H9 (cell line): ENCODE results near the gene TBC1D24. TPM values are rescaled to one million over a fixed set of nuclear protein-coding genes. Genes with fewer than 3 reads are reported as not detected.

Experiments used
- DNase-seq: peaks from one replicate; pipeline ENCODE4 v3.0.0-alpha.2; 2017
- H2AFZ ChIP-seq: one replicate; pipeline ENCODE4 v1.6.1; 2013; ENCODE audit warnings: mild to moderate bottlenecking, low read length, control low read depth, moderate library complexity
- H2AK5ac ChIP-seq: 2 replicates; pipeline ENCODE4 v1.6.1; 2013; ENCODE audit warnings: low read length, control low read depth, mixed read lengths; ENCODE audit not compliant: insufficient read length
- H2BK120ac ChIP-seq: one replicate; pipeline ENCODE4 v1.6.1; 2013; ENCODE audit warnings: low read depth, mild to moderate bottlenecking, low read length, control low read depth, inconsistent platforms; ENCODE audit not compliant: poor library complexity, severe bottlenecking
- H2BK12ac ChIP-seq: 2 replicates; pipeline ENCODE4 v1.6.1; 2013; ENCODE audit warnings: low read length, control low read depth, mixed read lengths, low read depth; ENCODE audit not compliant: insufficient read length
- H2BK15ac ChIP-seq: 2 replicates; pipeline ENCODE4 v1.6.1; 2013; ENCODE audit warnings: low read depth, low read length, control low read depth
- H2BK20ac ChIP-seq: one replicate; pipeline ENCODE4 v1.6.1; 2013; ENCODE audit warnings: low read depth, mild to moderate bottlenecking, low read length, control low read depth, inconsistent platforms; ENCODE audit not compliant: poor library complexity, severe bottlenecking
- H2BK5ac ChIP-seq: 2 replicates; pipeline ENCODE4 v1.6.1; 2013; ENCODE audit warnings: low read length, control low read depth, mixed read lengths; ENCODE audit not compliant: insufficient read length
- H3K14ac ChIP-seq: 2 replicates; pipeline ENCODE4 v1.6.1; 2013; ENCODE audit warnings: low read length, control low read depth; ENCODE audit not compliant: insufficient read depth
- H3K18ac ChIP-seq: 2 replicates; pipeline ENCODE4 v1.6.1; 2013; ENCODE audit warnings: low read depth, mild to moderate bottlenecking, mixed read lengths, low read length, control low read depth; ENCODE audit not compliant: insufficient read length
- H3K23ac ChIP-seq: 2 replicates; pipeline ENCODE4 v1.6.1; 2013; ENCODE audit warnings: low read length, control low read depth, mixed read lengths, low read depth; ENCODE audit not compliant: insufficient read length
- H3K23me2 ChIP-seq: 2 replicates; pipeline ENCODE4 v1.6.1; 2013; ENCODE audit warnings: low read depth, mild to moderate bottlenecking, mixed read lengths, low read length, control low read depth; ENCODE audit not compliant: insufficient read length, poor library complexity, severe bottlenecking
- H3K27ac ChIP-seq: 2 replicates; pipeline ENCODE4 v1.5.1; 2013; ENCODE audit warnings: low read length, control low read depth, mixed read lengths, low read depth; ENCODE audit not compliant: insufficient read length
- H3K27me3 ChIP-seq: 2 replicates; pipeline ENCODE4 v1.6.1; 2013; ENCODE audit warnings: low read length, control low read depth, inconsistent platforms; ENCODE audit not compliant: insufficient read depth
- H3K4ac ChIP-seq: 2 replicates; pipeline ENCODE4 v1.6.1; 2013; ENCODE audit warnings: low read depth, mild to moderate bottlenecking, control low read depth, inconsistent platforms, low read length, moderate library complexity
- H3K4me1 ChIP-seq: 2 replicates; pipeline ENCODE4 v1.6.1; 2013; ENCODE audit warnings: low read length, control low read depth, inconsistent platforms; ENCODE audit not compliant: insufficient read depth
- H3K4me2 ChIP-seq: 2 replicates; pipeline ENCODE4 v1.6.1; 2013; ENCODE audit warnings: low read length, control low read depth, mixed read lengths; ENCODE audit not compliant: insufficient read length, insufficient read depth
- H3K56ac ChIP-seq: 2 replicates; pipeline ENCODE4 v1.6.1; 2013; ENCODE audit warnings: low read depth, mild to moderate bottlenecking, mixed read lengths, low read length, control low read depth; ENCODE audit not compliant: insufficient read length
- H3K79me1 ChIP-seq: 2 replicates; pipeline ENCODE4 v1.6.1; 2013; ENCODE audit warnings: low read depth, mild to moderate bottlenecking, moderate library complexity, low read length, control low read depth, inconsistent platforms; ENCODE audit not compliant: insufficient read depth, poor library complexity, severe bottlenecking
- H3K79me2 ChIP-seq: 2 replicates; pipeline ENCODE4 v1.6.1; 2013; ENCODE audit warnings: low read length, control low read depth, inconsistent platforms; ENCODE audit not compliant: insufficient read depth
- H3K9ac ChIP-seq: 2 replicates; pipeline ENCODE4 v1.6.1; 2013; ENCODE audit warnings: low read length, control low read depth, mixed read lengths; ENCODE audit not compliant: insufficient read length; ENCODE audit errors: extremely low read depth
- H3K9me3 ChIP-seq: one replicate; pipeline ENCODE4 v1.6.1; 2013; ENCODE audit warnings: low read depth, low read length, inconsistent platforms; ENCODE audit not compliant: control insufficient read depth
- H3T11ph ChIP-seq: one replicate; pipeline ENCODE4 v1.6.1; 2013; ENCODE audit warnings: mild to moderate bottlenecking, low read length, control low read depth, inconsistent platforms
- H4K20me1 ChIP-seq: one replicate; pipeline ENCODE4 v1.6.1; 2013; ENCODE audit not compliant: control insufficient read depth, insufficient read length, insufficient read depth
- H4K5ac ChIP-seq: 2 replicates; pipeline ENCODE4 v1.6.1; 2013; ENCODE audit warnings: low read depth, mild to moderate bottlenecking, mixed read lengths, low read length, control low read depth; ENCODE audit not compliant: insufficient read length
- H4K8ac ChIP-seq: replicated peaks from 2 replicates; pipeline ENCODE4 v1.6.1; 2013; ENCODE audit warnings: low read length, control low read depth, mixed read lengths, low read depth; ENCODE audit not compliant: insufficient read length
- H4K91ac ChIP-seq: 2 replicates; pipeline ENCODE4 v1.6.1; 2013; ENCODE audit warnings: low read depth, mild to moderate bottlenecking, moderate library complexity, mixed read lengths, low read length, control low read depth; ENCODE audit not compliant: insufficient read length
- H3K27ac Mint-ChIP-seq, 3 experiments: 2 replicates in 2 of 3; 3 replicates in 1 of 3; pipeline ENCODE4 v1.8.0; 2020 to 2021; ENCODE audit warnings: mixed read lengths in 3 of 3, mild to moderate bottlenecking in 1 of 3, moderate library complexity in 1 of 3
- H3K27me3 Mint-ChIP-seq: 2 replicates; pipeline ENCODE4 v1.8.0; 2021; ENCODE audit warnings: low read depth, mild to moderate bottlenecking, moderate library complexity, mixed read lengths
- H3K36me3 Mint-ChIP-seq, 3 experiments: 2 replicates in 2 of 3; 3 replicates in 1 of 3; pipeline ENCODE4 v1.8.0; 2020 to 2021; ENCODE audit warnings: low read depth in 3 of 3, mixed read lengths in 3 of 3; ENCODE audit not compliant: insufficient read depth in 1 of 3
- H3K4me1 Mint-ChIP-seq, 2 experiments: 2 replicates each; pipeline ENCODE4 v1.8.0; 2020; ENCODE audit warnings: mixed read lengths in 2 of 2
- H3K4me3 Mint-ChIP-seq, 2 experiments: 2 replicates in 1 of 2; 3 replicates in 1 of 2; pipeline ENCODE4 v1.8.0; 2020 to 2021; ENCODE audit warnings: mild to moderate bottlenecking in 2 of 2, mixed read lengths in 2 of 2, moderate library complexity in 1 of 2
- H3K9me3 Mint-ChIP-seq, 2 experiments: 2 replicates in 1 of 2; 3 replicates in 1 of 2; pipeline ENCODE4 v1.8.0; 2020; ENCODE audit warnings: mild to moderate bottlenecking in 2 of 2, mixed read lengths in 2 of 2, moderate library complexity in 1 of 2
- CTCF ChIP-seq: fragments of 200-600 bp; sonication (generic); conservative IDR thresholded peaks from 3 replicates; pipeline ENCODE4 v1.8.0; 2021; ENCODE audit warnings: antibody characterized with exemption, mild to moderate bottlenecking
- WGBS: extraction: QIAGEN DNeasy Blood & Tissue Kit; methylation state at CpG from one replicate; pipeline ENCODE4 v1.1.7; 2013; ENCODE audit warnings: missing lambda C conversion rate, low lambda C conversion rate, mixed read lengths; ENCODE audit not compliant: insufficient read length; ENCODE audit errors: extremely low coverage; 5-methylcytosine and 5-hydroxymethylcytosine counted together
- total RNA-seq: library from RNA; stranded (reverse); gene quantifications from 2 replicates; pipeline ENCODE4 v1.2.1, GENCODE V29; 2021

TBC1D24 gene
- total RNA-seq, 1 experiment from 2014 or later: 19.0 TPM

GRCh38 chr16:2465653-2466415, 9.1 kb upstream of the TBC1D24 start:
- H3K9me3 ChIP-seq: no peaks in the 10 kb centered on the region
- H3K27ac Mint-ChIP-seq: peak overlapping the region in 1 of 3 experiments; percentile 78; a peak in 1 of 7 replicates
- H3K9ac ChIP-seq: no peak overlapping the region
- no peak overlapping the region for H4K8ac ChIP-seq
- peaks cover 17% of the 10 kb centered on the region for H3K27me3 Mint-ChIP-seq
- DNase-seq: peak; percentile 66
- no peak overlapping the region for H3K56ac ChIP-seq
- no peak overlapping the region for H3K23ac ChIP-seq
- H4K5ac ChIP-seq: no peak overlapping the region
- H2BK5ac ChIP-seq: no peak overlapping the region
- H2BK12ac ChIP-seq: no peak overlapping the region
- no CpG with 5 or more reads among the region's 12 CpGs for WGBS
- peaks cover 5% of the 10 kb centered on the region for H3K79me1 ChIP-seq
- H3K9me3 Mint-ChIP-seq: no peaks in the 10 kb centered on the region
- H3K4me1 Mint-ChIP-seq: peaks cover 15 to 25% of the 10 kb centered on the region in 2 experiments
- no peak overlapping the region for H3T11ph ChIP-seq
- H2BK120ac ChIP-seq: no peak overlapping the region
- TF ChIP-seq CTCF: peak; percentile 66
- no peak overlapping the region for H3K14ac ChIP-seq
- H2BK15ac ChIP-seq: no peak overlapping the region
- no peak overlapping the region for H2AFZ ChIP-seq
- H3K23me2 ChIP-seq: peaks cover 5% of the 10 kb centered on the region
- peaks cover 4 to 28% (median 12%) of the 10 kb centered on the region in 3 experiments; a peak in 5 of 7 replicates for H3K36me3 Mint-ChIP-seq
- no peaks in the 10 kb centered on the region for H3K79me2 ChIP-seq
- no peaks in the 10 kb centered on the region for H4K20me1 ChIP-seq
- H3K18ac ChIP-seq: no peak overlapping the region
- no peak overlapping the region for H3K4ac ChIP-seq
- no peaks in the 10 kb centered on the region for H3K4me1 ChIP-seq
- no peak overlapping the region for H3K27ac ChIP-seq
- H3K27me3 ChIP-seq: peaks cover 5% of the 10 kb centered on the region; the same call in 1 of the 2 replicates
- H3K4me3 Mint-ChIP-seq: peak overlapping the region in 1 of 2 experiments; percentile 29; a peak in 1 of 5 replicates
- H4K91ac ChIP-seq: no peak overlapping the region
- no peak overlapping the region for H2AK5ac ChIP-seq
- no peak overlapping the region for H3K4me2 ChIP-seq
- H2BK20ac ChIP-seq: no peak overlapping the region
